ENCODE results near the gene DYTN.

The DYTN gene

DNA sequence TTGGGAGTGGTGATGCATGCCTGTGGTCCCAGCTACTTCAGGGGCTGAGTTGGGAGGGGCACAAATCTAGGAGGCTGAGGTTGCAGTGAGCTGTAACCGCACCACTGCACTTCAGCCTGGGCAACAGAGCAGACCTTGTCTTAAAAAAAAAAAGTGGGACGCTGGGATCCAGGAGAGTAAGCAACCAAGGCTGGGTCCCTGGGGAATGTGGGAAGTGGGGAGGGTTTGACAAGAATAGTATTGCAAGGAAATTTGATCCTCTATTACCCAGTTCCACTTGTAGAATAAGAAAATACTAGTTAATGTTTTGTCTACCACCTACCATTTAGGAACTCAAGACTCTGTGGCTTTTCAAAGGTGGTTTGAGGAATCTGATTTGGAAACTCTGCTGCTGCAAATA lies 21.1 kb upstream of the DYTN start:
- H3K27ac ChIP-seq, result no peak overlapping the region

GRCh38 chr2:206736935-206737334 lies 18.7 kb upstream of the DYTN start:
- TF ChIP-seq, protein P1, sequence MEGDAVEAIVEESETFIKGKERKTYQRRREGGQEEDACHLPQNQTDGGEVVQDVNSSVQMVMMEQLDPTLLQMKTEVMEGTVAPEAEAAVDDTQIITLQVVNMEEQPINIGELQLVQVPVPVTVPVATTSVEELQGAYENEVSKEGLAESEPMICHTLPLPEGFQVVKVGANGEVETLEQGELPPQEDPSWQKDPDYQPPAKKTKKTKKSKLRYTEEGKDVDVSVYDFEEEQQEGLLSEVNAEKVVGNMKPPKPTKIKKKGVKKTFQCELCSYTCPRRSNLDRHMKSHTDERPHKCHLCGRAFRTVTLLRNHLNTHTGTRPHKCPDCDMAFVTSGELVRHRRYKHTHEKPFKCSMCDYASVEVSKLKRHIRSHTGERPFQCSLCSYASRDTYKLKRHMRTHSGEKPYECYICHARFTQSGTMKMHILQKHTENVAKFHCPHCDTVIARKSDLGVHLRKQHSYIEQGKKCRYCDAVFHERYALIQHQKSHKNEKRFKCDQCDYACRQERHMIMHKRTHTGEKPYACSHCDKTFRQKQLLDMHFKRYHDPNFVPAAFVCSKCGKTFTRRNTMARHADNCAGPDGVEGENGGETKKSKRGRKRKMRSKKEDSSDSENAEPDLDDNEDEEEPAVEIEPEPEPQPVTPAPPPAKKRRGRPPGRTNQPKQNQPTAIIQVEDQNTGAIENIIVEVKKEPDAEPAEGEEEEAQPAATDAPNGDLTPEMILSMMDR (IDR thresholded peaks at IDR 0.05), result no peak
- TF ChIP-seq ZFX (IDR thresholded peaks at IDR 0.05; ENCODE audit: borderline replicate concordance), result no peak

More for the DNA sequence above, 21.1 kb upstream of the DYTN start:
- TF ChIP-seq, protein P1 (IDR thresholded peaks at IDR 0.05), result no peak
- no peak for TF ChIP-seq ZFX (IDR thresholded peaks at IDR 0.05; ENCODE audit: borderline replicate concordance)

GRCh38 chr2:206733341-206733740 lies 15.1 kb upstream of the DYTN start:
- no peak for TF ChIP-seq ZFX (IDR thresholded peaks at IDR 0.05; ENCODE audit: borderline replicate concordance)
- TF ChIP-seq, protein P1 (IDR thresholded peaks at IDR 0.05), result no peak
- H3K27ac ChIP-seq, result no peak overlapping the region

More at GRCh38 chr2:206736935-206737334, 18.7 kb upstream of the DYTN start:
- no peak overlapping the region for H3K27ac ChIP-seq

- no peak for TF ChIP-seq ZFX (IDR thresholded peaks at IDR 0.05; ENCODE audit: borderline replicate concordance)
- TF ChIP-seq, protein P1 (IDR thresholded peaks at IDR 0.05), result no peak
- no peak overlapping the region for H3K27ac ChIP-seq
These were observed 10.3 kb upstream of the DYTN start for GRCh38 chr2:206728277-206729199.

DNA sequence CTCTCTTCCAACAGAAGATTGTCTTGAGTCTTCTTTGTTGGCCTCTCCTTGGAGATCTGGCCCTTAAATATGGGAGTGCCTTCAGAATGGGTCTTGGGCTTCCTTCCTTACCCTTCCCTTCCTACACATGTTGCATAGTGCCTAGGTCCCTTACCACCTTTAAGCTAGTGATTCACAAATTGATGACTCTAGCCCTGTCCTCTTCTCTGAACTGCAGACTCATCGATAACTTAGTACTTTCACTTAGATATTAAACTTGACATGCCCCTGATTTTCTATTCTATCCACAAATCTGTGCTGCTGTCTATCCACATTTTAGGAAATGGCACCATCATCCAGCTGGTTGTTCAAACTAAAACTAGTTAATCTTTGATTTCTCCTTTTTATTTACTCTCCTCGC lies 9.1 kb upstream of the DYTN start:
- no peak for TF ChIP-seq ZFX (IDR thresholded peaks at IDR 0.05; ENCODE audit: borderline replicate concordance)
- TF ChIP-seq, protein P1 (IDR thresholded peaks at IDR 0.05), result no peak
- H3K27ac ChIP-seq, result no peak overlapping the region

DNA sequence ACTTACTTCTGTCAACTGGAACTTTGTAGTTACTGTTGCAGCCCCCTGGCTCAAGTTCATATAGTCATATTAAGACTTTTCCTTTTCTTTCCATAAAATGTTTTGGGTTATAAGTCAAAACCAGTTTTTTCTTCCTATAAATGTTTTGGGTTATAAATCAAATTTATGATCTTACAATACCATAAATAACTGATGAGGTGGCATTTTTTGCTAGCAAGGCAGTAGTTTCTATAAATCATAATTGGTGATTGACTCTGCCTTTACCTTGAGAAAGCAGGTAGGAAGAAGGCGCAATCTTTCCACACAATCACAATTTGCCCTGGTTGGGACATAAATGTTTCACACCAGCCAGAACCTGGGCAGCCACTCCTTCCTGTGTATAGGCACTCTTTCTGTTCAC lies 5.1 kb upstream of the DYTN start:
- no peak for TF ChIP-seq ZFX (IDR thresholded peaks at IDR 0.05; ENCODE audit: borderline replicate concordance)
- TF ChIP-seq, protein P1 (IDR thresholded peaks at IDR 0.05), result no peak
- H3K27ac ChIP-seq, result no peak overlapping the region

DNA sequence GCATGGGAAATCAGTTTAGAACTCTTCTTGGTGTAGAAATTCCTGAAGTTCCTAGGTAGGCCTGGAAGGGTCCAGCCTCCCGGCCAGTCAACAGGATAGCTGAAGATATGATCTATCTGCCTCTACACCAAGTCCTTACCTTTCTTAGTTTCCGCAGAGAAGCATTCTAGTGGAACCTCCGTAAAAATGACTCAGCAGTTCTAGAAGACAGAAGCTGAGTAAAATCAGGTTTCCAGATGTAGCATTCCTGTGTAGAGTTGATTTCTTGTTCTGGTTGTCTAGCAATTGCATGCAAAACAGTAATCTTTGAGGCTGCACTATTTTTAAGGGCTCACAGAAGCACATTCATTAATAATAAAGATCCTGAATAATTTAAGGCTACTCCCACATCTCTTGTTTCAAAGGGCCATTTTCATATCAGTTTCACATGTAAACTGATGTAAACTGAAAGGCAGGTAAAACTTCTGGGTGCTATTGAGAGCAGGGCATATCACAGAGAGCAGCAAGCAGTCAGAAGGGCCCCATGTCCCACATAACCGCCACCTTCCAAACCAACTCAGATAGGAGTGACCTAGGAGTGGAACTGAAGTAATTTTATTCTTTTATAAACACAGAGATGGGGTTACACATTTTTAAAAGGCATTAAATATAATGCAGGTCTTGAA lies 3.2 kb upstream of the DYTN start:
- no peak overlapping the region for H3K27ac ChIP-seq
- TF ChIP-seq, protein P1 (IDR thresholded peaks at IDR 0.05), result no peak
- no peak for TF ChIP-seq ZFX (IDR thresholded peaks at IDR 0.05; ENCODE audit: borderline replicate concordance)
